PC-3 (cell line): ENCODE measurements around the gene LRRC56. TPM values are rescaled to one million over a fixed set of nuclear protein-coding genes. Genes with fewer than 3 reads are reported as not detected.
A peak's percentile ranks its signal among the peaks of the same experiment; 100 is the strongest.

Experiments used
- ATAC-seq: fragments of 200-7000 bp; cut with Tn5 transposase; 2 replicates; pipeline ENCODE4 v1.9.1; 2020; ENCODE audit warnings: mild to moderate bottlenecking, moderate library complexity
- BruUV-seq: library from RNA; stranded (reverse); fragments of 400-500 nt; replicated peaks from 2 replicates; lab custom pipeline; 2021; lab: Mats Ljungman, UMichigan
- CTCF ChIA-PET: fragments of 300-600 bp; sonication (Branson Sonifier 250); formaldehyde crosslinking; loops from one replicate; lab custom pipeline; 2022; ENCODE audit warnings: antibody characterized with exemption; lab: Charles Lee
- POLR2A ChIA-PET: fragments of 300-600 bp; sonication (Branson Sonifier 250); formaldehyde crosslinking; loops from one replicate; lab custom pipeline; 2022; ENCODE audit warnings: antibody characterized with exemption; ENCODE audit not compliant: unreplicated experiment; lab: Charles Lee
- DNase-seq: peaks from one replicate; pipeline ENCODE4 v3.0.0-alpha.2; 2015
- H2AFZ ChIP-seq: fragments of 300-600 bp; sonication (generic); 2 replicates; pipeline ENCODE4 v1.6.0; 2016; ENCODE audit warnings: antibody characterized with exemption, low read length
- H3F3A ChIP-seq: fragments of 300-600 bp; sonication (generic); one replicate; pipeline ENCODE4 v1.6.0; 2017; ENCODE audit warnings: antibody characterized with exemption, low read length, control low read depth, mild to moderate bottlenecking; ENCODE audit not compliant: unreplicated experiment
- H3K27ac ChIP-seq: fragments of 300-600 bp; sonication (generic); 2 replicates; pipeline ENCODE4 v1.5.1; 2016; ENCODE audit warnings: mild to moderate bottlenecking, low read length
- H3K27me3 ChIP-seq: fragments of 300-600 bp; sonication (generic); 2 replicates; pipeline ENCODE4 v1.6.1; 2016; ENCODE audit warnings: low read length, mixed read lengths
- H3K36me3 ChIP-seq: fragments of 300-600 bp; sonication (generic); 2 replicates; pipeline ENCODE4 v1.6.1; 2016; ENCODE audit warnings: low read depth, mixed run types, low read length, mixed read lengths
- H3K4me1 ChIP-seq: fragments of 300-600 bp; sonication (generic); 2 replicates; pipeline ENCODE4 v1.5.1; 2016; ENCODE audit warnings: low read length; ENCODE audit not compliant: insufficient read depth
- H3K4me2 ChIP-seq: fragments of 300-600 bp; sonication (generic); 2 replicates; pipeline ENCODE4 v1.6.0; 2016; ENCODE audit warnings: low read length
- H3K4me3 ChIP-seq: fragments of 300-600 bp; sonication (generic); 2 replicates; pipeline ENCODE4 v1.5.1; 2016; ENCODE audit warnings: mild to moderate bottlenecking, low read length, mixed read lengths
- H3K79me2 ChIP-seq: fragments of 300-600 bp; sonication (generic); 2 replicates; pipeline ENCODE4 v1.6.1; 2017; ENCODE audit warnings: low read length, mixed read lengths
- H3K9ac ChIP-seq: fragments of 300-600 bp; sonication (generic); 2 replicates; pipeline ENCODE4 v1.6.0; 2016; ENCODE audit warnings: mild to moderate bottlenecking, low read length
- H3K9me2 ChIP-seq: fragments of 300-600 bp; sonication (generic); replicated peaks from 2 replicates; pipeline ENCODE4 v1.6.1; 2016; ENCODE audit warnings: mixed run types, low read length, mixed read lengths
- H3K9me3 ChIP-seq: fragments of 300-600 bp; sonication (generic); 2 replicates; pipeline ENCODE4 v1.6.1; 2016; ENCODE audit warnings: low read length, mixed read lengths
- H4K20me1 ChIP-seq: fragments of 300-600 bp; sonication (generic); 2 replicates; pipeline ENCODE4 v1.6.1; 2016; ENCODE audit warnings: low read length, mixed read lengths
- CTCF ChIP-seq: fragments of 300-600 bp; sonication (generic); conservative IDR thresholded peaks from 2 replicates; pipeline ENCODE4 v1.5.1; 2017; ENCODE audit warnings: antibody characterized with exemption, low read depth, mild to moderate bottlenecking, low read length
- EZH2 ChIP-seq: fragments of 300-600 bp; sonication (generic); IDR thresholded peaks from one replicate; pipeline ENCODE4 v1.6.1; 2017; ENCODE audit warnings: antibody characterized with exemption, mild to moderate bottlenecking, low read length; ENCODE audit not compliant: unreplicated experiment
- EZH2phosphoT487 ChIP-seq: fragments of 300-600 bp; sonication (generic); IDR thresholded peaks from 2 replicates; pipeline ENCODE4 v1.6.1; 2018; ENCODE audit warnings: mild to moderate bottlenecking, antibody characterized with exemption, low read length, borderline replicate concordance
- intact Hi-C: fragments of 100-400 bp; cut with micrococcal nuclease; formaldehyde crosslinking; loops from 2 replicates; pipeline ENCODE4 v1.9.0; 2023
- total RNA-seq: library from RNA; depleted of rRNA; stranded (reverse); fragments of >200 nt; gene quantifications from 2 replicates; pipeline ENCODE4 v1.2.3, GENCODE V29; 2014

Gene LRRC56
- total RNA-seq, 1 experiment from 2014 or later = 1.5 TPM

- Histone ChIP-seq H3F3A (no peaks in the 10 kb centered on the region), H3K27me3 (no peaks in the 10 kb centered on the region), H3K9me2 (no peaks in the 10 kb centered on the region), H3K9ac (peak overlapping the region; percentile 98), H3K79me2 (peaks cover 70% of the 10 kb centered on the region), H3K27ac (no peak overlapping the region), H2AFZ (no peak overlapping the region), H3K4me2 (peak overlapping the region; percentile 90), H3K4me3 (peak overlapping the region; percentile 79), H3K4me1 (peaks cover 24% of the 10 kb centered on the region), H4K20me1 (peaks cover 48% of the 10 kb centered on the region), H3K9me3 (no peaks in the 10 kb centered on the region), H3K36me3 (peaks cover 8% of the 10 kb centered on the region; the same call in 1 of the 2 replicates)
- no TSS peak for BruUV-seq
- intact Hi-C loops = loop anchor here (2.0 kb wide), 1 partner anchor 41 kb away; the partner anchor contains the start of gene LRRC56
- TF ChIP-seq EZH2phosphoT487 = no peak
- TF ChIP-seq CTCF = no peak
- no peak for TF ChIP-seq EZH2
- POLR2A ChIA-PET = no interaction called here
- CTCF ChIA-PET = no interaction called here
- no peak for DNase-seq
- no peak for ATAC-seq
These were observed 40.2 kb downstream of the LRRC56 start for GRCh38 chr11:577611-577894.

- H3K9ac ChIP-seq = no peak overlapping the region
- H3K4me2 ChIP-seq = peak overlapping the region; percentile 90
- DNase-seq = no peak
- POLR2A ChIA-PET = no interaction called here
- BruUV-seq = no TSS peak
- TF ChIP-seq EZH2 (no peak), EZH2phosphoT487 (no peak), CTCF (no peak)
- peaks cover 74% of the 10 kb centered on the region for H3K79me2 ChIP-seq
- peaks cover 8% of the 10 kb centered on the region; the same call in 1 of the 2 replicates for H3K36me3 ChIP-seq
- H3K27me3 ChIP-seq = no peaks in the 10 kb centered on the region
- peaks cover 50% of the 10 kb centered on the region for H4K20me1 ChIP-seq
- intact Hi-C loops = no loop called here
- H3F3A ChIP-seq = no peaks in the 10 kb centered on the region
- H3K27ac ChIP-seq = no peak overlapping the region
- CTCF ChIA-PET = no interaction called here
- no peak for ATAC-seq
- H3K9me3 ChIP-seq = no peaks in the 10 kb centered on the region
- H3K9me2 ChIP-seq = no peaks in the 10 kb centered on the region
- H3K4me1 ChIP-seq = peaks cover 24% of the 10 kb centered on the region
- H3K4me3 ChIP-seq = peak overlapping the region; percentile 79
- no peak overlapping the region for H2AFZ ChIP-seq
These were observed 41.1 kb downstream of the LRRC56 start for GRCh38 chr11:578276-579035.

DNA sequence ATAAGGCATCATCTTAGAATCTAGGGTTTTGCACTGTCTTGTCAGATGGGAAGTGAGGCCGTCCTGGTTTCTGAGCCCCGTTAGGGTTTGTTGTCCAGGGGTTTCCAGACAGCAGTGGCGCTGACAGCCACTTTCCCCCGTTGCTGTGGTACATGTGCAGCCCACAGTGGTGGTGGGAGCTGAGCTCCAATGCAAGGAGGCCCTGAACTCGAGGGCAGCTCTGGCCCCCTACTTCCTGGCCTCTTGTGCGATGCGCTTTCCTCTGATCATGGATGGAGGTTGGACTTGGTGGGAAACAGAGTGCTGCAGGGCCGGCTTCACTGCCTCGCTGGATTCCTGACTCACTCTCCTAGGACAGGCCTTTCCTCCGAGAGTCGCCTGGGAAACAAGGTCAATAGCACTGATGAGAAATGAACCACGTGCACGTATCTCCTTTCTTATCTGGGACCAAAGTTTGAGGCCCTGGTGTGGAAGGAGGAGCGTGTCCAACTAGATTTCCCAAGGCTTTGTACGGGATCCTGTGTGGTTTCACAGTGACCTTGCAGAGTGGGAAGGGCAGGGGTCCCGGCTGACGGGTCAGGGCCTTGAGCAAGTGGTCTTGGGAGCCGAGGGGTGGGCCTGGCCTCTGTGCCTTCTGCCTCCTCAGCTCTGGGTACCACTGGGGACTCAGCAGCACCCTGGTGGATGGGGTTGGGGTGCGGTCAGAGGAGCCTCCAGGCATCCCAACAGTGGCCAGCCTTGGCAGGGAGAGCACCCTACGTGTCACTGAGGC, 42.7 kb downstream of the LRRC56 start:
- Histone ChIP-seq H2AFZ (no peak overlapping the region), H3K79me2 (peaks cover 76% of the 10 kb centered on the region), H3K27ac (no peak overlapping the region), H3K9me2 (no peaks in the 10 kb centered on the region), H3K9ac (no peak overlapping the region), H3K4me3 (no peak overlapping the region), H3K4me1 (peaks cover 19% of the 10 kb centered on the region), H3K36me3 (peaks cover 17% of the 10 kb centered on the region; the same call in 1 of the 2 replicates), H3K27me3 (no peaks in the 10 kb centered on the region), H3F3A (no peaks in the 10 kb centered on the region), H3K9me3 (no peaks in the 10 kb centered on the region), H4K20me1 (peaks cover 58% of the 10 kb centered on the region), H3K4me2 (no peak overlapping the region)
- no TSS peak for BruUV-seq
- POLR2A ChIA-PET = no interaction called here
- ATAC-seq (no peak), DNase-seq (no peak)
- CTCF ChIA-PET = no interaction called here
- TF ChIP-seq CTCF = no peak
- no peak for TF ChIP-seq EZH2
- no peak for TF ChIP-seq EZH2phosphoT487
- intact Hi-C loops = no loop called here
